ENCODE results near the gene GRIK4.

The GRIK4 gene

DNA sequence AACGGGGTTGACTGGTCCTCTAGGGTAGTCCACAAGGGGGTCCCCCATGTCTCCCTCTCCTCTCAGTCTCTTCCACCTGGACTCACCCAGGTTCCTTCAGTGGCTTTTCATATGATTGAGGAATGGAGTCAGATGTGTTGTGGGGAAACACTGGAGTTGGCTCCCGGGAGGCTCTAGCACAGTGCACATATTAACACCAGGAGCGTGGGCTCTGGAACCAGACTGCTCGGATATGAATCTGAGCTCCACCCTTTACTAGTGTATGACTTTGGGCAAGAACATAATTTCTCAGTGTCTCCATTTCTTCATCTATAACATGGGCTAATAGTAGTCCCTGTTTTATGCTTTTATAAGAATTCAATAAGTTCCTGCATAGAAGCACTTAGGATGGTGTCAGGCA, 157.0 kb downstream of the GRIK4 start:
- DNase-seq (ENCODE audit: low read depth) = no peak

DNA sequence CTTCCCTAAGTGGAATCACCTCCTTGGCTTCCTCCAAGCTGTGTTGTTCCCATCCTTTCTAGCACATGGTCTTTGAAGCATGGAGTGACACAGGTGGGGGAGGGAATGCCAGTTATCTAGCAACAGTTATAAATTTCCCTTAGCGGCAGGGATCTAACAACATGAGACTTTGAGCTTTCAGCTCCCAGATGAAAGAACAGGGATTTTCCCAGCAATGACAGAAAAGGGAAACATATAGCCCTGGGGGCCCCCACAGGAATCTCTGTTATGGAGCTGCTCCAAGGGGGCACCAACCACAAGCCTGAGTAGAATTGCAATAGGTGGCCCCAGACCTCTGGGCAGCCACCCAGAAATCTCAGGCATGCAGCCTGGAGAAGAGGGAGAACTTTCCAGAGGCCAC, 163.0 kb downstream of the GRIK4 start:
- DNase-seq (ENCODE audit: low read depth) = no peak

DNA sequence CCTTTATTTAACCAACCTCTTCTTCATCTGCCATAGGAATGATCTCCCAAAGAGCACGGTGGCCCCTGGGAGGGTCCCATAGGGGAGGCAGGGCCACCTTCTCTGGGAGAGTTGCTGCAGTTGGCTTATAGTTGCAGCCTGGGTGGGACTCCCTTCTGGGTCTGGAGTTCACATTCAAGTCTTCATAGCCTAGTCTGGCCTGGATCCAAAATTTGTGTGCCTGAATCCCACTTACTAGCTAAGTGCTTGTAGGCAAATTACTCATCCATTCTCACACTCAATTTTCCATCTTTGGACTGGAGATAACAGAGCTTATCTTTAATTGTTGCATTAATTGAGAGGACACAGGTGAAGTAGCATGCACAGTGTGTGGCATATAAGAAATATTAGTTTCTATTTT, 163.6 kb downstream of the GRIK4 start:
- DNase-seq (ENCODE audit: low read depth) = no peak

DNA sequence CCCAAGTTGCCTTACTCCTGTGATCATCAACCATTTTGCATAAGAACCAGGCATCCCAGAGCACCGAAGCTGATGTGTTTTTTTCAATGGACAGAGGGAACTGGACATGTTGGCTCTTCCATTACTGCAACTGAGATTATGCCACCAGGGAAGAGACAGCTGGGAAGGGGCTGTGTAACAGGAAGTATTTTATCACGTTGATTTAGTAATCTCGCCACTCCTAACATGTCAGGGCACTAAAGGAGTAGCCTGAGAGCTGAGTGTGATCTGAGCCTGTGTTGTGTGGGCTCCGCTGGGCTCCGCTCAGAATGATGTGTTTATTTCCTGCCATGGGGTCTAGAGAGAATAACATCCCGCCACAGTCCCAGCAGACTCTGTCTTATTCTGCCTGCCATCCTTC, 165.4 kb downstream of the GRIK4 start:
- no peak for DNase-seq (ENCODE audit: low read depth)

DNA sequence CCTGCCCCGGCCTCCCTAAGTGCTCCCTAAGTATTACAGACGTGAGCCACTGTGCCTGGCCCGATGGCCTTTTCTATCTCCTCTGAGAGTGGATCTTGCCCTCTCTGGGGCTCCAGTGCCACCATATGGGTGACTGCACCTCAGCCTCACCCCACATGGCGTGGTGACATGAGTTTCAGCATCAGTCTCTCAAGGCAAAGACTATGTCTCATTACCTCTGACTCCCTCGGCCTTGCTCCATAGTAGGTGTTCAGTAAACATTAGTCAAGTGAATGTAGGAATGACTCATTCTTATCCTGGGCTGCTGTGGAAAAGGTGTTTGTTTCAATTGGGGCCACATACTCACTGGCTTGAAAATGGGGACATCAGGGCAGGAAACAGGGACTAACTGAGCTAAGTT, 168.8 kb downstream of the GRIK4 start:
- DNase-seq (ENCODE audit: low read depth) = no peak

DNA sequence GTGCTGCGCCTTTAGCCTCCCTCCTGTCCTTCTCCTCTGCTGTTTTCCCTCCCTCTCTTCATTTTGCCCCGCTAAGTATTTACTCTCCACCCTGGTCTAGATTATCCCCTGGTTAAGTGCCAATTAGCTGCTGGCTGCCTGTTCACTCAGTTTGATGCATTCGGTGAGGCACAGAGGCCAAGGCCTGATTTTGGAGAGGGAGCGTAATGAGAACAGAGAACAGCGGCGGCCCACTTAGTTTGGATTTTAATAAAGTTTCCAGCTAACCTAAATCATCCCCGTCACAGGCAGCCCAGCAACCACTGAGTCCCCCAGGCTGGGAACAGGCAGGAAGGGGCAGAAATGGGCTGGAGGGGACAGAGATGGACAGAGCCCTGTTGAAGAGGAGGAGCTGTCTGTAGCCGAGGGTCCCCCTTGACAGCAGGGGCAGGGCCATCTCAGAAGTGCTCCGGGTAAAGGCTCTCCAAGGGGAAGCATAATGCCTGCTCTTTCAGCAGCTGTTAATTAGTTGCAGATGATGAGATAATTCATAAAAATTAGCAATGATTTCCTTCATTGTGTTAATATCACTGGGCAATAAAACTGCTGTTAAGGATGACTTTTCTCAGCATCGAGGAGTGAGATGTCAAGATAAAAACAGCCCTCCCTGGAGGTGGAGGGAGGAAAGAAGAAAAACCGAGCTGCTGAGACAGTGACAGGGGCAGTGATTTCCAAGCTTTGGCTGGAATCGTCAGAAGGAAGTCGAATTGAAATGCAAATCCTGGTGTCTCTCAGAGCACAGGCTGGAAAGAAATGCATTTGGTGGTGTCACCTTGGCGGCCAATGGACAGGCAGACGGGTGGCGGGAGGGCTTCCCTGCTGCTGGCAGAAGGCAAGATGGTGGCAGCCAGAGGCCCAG, 170.1 kb downstream of the GRIK4 start:
- DNase-seq (ENCODE audit: low read depth) = no peak

DNA sequence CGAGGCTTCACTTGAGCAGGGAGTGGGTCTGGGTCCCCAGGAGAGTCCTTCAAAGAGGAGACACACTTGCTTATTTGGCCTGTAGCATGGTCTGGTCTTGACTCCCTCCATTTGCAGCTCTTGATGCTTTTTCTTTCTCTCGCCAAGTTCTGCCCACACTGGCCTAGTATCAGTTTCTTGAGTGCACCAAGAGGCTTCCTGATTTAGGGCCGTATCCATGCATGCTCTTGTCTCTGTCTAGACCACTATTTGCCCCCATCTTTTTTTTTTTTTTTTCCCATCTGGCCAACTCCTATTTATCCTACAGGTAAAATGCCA, 170.7 kb downstream of the GRIK4 start:
- no peak for DNase-seq (ENCODE audit: low read depth)

DNA sequence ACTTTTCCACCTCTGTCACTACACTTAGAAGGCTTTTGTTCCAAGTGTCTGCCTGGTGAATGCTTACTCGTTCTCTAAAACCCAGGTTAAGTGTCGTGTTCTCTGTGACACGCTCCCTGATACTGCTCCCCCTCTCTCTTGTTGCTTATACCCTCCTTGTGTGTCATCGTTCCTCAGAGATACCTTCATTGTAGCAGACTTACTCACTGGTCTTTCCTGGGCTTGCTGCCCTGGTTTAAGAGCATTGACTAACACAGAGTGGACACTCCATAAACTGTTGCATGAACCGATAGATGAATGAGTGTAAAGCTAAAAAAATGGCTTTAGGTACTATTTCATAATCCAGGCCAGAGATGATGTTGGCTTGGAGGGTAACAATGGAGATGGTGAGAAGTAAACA, 171.3 kb downstream of the GRIK4 start:
- no peak for DNase-seq (ENCODE audit: low read depth)

DNA sequence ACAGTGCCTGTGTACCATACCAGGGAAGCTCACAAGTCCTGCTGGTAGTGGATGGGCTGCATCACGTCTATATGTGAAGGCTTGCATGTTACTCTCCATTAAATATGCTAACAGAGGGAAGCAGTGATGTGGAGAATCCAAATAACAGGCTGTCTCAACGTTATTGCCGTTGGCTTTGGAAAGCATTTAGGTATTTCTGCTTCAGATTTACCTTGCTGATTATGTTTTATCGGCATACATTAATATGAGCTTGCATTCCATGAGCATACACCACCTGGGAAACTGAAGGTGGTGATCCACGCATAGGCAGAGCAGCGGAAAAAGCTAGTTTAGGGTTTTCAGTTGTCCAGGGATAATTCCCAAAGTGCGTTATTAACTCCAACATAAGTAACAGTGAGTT, 175.0 kb downstream of the GRIK4 start:
- DNase-seq (ENCODE audit: low read depth) = no peak

DNA sequence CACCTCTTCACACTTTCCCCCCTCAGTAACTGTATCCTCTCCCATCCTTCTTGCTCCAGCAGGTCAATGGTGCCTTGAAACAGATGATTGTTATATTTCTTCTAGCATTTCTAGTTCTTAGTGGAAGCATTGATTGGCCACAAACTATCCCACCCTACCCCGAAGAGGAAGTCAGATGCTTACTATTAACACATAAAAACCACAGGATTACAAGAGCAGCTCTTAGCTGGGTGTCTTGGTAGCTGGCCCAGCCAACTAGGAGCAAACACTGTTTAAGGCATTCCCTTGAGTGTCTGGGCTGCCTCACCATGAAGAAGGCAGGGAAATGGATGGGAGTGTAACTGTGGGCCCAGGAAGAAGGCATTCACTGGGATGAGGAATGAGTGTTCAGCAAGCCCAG, 176.6 kb downstream of the GRIK4 start:
- no peak for DNase-seq (ENCODE audit: low read depth)

DNA sequence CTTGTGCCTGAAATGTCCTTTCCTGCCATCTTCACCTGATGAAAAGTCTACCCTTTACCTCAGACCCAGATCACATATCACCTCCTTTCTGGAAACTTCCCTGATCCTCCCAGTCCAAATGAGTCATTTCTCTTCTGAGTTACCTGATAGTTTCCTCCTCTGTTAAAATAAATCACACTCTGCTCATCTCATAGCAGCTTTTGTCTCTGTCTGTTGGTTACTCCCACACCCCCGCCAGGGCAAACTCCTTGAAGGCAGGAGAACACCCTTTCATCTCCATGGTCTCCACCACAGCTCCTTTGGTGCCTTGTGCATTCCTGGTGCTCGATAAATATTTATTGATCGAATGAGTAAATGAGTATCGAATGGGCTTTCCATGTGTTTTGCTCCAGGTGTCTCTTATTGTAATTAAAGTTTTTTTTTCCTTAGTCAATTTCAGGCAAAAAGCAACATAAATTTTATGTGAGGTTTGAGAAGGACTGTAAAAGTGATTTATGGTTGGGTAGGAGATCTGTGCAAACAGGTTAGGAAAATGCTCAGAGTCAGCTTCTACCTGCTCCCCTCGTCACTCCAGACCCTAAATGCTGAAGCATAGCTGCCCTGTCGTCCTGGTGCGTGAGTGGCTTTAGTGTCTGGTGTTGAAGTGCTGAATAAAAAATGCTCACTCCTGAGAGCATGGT, 178.2 kb downstream of the GRIK4 start:
- no peak for DNase-seq (ENCODE audit: low read depth)

DNA sequence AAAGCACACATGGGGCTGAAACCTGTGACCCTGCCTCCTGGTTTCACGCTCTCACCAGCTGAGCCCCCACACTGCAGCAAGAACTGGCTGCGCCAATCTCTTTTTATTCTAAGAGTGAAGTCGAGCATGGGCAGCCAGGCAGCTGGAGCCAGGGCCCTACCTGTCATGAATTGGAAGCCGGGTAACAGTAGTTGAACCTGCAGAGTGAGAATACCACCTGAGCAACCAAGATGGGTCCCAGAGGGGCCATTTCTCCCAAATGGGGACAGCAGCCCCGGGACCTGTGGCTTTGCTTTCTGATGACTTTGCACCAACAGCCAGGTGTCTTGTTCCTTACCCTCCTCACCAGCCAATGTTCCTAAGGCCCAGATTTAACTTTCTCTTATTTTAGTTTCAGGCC, 178.9 kb downstream of the GRIK4 start:
- no peak for DNase-seq (ENCODE audit: low read depth)

DNA sequence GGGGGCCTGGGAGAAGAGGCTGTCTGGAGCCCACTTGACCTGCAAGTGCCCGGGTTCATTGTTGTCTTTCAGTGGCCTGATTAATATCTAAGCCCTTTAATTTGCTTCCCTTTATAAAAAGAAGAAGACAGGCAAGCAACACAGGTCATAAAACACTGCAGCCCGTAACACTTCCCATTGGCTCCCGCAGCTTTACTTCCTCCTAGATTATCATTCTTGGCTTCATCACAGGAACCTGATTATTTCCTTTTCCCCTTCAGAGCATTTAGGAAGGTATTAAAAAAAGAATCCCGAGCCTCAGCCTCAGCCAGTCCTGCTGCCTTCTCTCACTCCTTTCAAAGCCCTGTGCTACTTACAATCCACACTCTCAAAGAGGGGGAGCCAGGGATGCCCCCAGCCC, 183.2 kb downstream of the GRIK4 start:
- DNase-seq (ENCODE audit: low read depth) = no peak

DNA sequence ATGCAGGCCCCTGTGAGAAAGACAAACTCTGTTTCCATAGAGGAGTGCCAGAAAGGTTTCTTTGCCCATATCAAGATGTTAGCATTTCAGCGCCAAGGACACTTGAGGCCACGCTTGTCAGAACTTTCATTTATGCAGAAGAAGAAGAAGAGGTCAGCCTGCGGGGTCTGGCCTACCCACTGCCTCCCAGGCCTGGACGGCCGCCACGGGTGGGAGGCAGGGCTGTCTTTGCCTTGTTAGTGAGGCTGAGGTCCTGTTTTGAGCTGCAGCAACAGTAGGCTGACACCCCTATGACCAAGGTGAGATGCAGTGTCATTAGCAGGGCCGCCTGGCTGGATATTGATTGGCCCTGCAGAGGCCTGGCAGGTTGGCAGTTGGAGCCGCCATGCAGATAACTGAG, 183.9 kb downstream of the GRIK4 start:
- DNase-seq (ENCODE audit: low read depth) = no peak

DNA sequence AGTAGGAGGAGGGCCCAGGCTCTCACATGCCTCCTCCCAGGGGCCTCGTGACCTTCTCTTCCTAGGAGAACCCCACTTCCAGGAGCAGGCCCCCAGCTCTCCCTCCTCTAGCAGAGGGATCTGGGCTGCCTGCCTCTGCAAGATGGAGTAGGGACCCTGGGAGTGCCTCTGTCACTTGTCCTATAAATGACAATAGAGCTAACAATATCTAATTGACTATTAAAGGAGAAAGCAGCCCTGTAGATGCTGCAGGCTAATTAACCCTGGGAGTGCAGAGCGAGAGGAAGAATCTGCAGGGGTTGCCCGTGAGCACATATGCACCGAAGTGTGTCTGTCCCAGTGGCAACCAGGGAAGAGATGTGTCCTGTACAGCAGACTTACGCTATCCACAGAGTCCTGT, 184.4 kb downstream of the GRIK4 start:
- DNase-seq (ENCODE audit: low read depth) = no peak

DNA sequence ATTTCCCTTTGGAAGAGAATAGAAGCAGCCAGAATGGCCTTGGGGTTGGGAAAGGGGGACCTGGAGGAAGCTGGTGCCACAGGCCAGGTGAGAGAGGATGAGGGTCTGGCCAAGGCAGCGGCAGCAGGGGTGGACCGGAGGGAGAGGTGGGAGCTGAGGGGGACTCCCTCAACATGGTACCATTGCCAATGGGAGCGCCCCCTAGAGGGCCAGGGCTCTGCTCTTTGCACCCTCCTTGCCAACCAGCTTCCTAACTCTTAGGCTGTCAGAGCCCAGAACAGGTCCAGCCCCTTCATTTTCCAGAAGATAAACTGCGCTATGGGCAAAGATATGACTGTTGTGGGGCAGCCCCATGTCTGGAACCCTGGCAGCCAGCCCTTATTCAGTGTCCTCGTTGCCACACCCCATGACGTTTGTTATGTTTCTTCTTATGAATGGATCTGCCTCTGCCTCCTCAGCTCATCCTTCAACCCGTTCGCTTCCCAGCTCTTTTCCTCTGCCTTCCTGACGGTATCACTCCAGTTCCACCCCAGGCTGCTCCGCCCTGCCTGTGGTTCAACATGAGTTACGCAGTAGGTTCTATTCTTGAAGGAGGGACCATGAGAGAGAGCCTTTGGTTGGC, 185.2 kb downstream of the GRIK4 start:
- no peak for DNase-seq (ENCODE audit: low read depth)

DNA sequence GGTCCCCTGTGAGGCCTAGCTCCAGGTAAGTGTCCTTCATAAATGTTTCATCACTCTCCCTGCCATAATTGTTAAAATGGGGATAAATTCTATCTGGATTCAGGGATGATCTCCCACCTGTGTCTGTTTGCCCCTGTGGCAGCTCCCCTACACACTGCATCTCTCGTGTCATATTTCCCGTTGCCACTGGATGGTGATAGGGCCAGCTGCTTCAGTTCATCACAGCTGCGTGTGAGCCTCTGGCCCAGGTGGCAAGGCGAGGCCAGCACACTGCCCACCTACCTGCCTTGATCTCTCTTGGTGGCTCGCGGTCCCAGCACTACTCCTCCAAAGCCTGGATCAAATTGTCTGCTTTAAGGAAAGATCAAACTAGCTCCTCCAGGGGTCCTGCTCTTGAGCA, 187.4 kb downstream of the GRIK4 start:
- DNase-seq (ENCODE audit: low read depth) = no peak

DNA sequence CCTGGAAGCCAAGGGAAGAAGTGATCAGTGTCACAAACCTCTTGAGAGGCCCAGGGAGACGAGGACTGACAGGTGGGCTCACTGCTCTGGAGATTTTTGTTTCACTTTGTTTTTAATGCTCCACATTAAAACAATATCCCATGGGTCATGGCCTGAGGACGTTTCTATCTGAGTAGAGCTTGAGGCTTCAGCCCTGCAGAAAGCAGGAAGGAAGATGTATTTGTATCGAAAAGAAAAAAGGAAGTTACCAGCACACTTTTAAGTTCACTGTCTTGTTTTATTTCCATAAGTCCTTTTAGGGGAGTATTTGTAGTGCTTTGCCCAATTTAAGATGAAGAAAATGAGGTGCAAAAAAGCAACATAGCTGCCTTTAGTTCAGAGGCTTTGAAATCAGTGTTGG, 191.1 kb downstream of the GRIK4 start:
- no peak for DNase-seq (ENCODE audit: low read depth)

DNA sequence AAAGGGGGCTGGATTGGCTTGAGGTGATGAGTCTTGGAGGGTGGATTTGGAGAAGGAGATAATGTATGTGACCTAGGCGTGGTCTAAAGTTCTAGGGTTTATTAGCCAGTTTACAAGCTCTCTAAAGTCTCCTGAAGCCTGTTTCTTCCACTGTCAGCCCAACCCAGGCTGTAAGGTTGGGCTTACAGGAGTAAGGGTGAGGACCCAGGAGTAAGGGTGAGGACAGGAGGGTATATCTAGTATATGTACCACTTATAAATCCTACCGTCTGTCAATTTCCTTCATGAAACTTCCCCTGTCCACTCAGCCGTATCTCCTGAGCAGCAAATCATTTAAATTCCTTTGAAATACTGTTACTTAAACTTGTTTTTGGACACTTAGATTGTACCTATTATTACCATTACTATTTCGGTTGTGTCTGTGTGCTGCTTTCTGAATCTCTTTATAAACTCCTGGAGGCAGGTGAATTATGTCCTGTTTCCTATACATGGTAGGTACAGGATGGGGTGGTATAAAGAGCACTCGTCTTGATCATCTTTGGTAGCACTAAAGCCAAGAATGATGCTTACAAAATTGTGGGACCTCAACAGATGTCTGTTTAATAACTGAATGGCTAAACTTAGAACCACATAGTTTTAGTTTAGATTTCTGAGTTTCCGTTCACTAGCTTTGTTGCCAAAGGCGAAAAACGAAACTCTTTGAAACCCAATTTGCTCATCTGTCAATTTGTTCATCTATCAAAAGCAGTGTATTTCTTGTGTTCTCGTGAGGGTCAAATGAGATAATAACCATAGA, 192.0 kb downstream of the GRIK4 start:
- no peak for DNase-seq (ENCODE audit: low read depth)

DNA sequence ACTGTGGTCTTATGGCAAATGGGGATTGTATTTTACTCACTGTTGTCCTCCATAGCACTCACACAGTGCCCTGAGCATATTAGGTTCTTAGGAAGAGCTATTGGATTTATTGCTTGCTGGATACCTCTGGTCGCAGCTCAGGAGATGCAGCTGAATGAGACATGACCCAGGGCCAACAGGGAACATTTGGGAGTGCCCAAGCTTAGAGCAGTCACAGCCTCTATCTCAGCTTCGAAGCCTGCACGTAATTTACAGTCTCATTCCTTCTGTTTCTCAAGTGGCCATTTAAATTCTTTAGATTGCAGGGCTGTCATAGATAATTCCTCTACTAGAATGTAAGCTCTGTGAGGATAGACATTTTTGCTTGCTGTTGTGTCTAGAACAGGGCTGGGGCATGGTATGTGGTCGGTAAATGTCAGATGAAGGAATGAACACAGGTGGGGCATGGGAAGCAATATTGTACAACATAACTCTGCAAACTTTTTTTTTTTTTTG, 192.8 kb downstream of the GRIK4 start:
- no peak for DNase-seq (ENCODE audit: low read depth)

DNA sequence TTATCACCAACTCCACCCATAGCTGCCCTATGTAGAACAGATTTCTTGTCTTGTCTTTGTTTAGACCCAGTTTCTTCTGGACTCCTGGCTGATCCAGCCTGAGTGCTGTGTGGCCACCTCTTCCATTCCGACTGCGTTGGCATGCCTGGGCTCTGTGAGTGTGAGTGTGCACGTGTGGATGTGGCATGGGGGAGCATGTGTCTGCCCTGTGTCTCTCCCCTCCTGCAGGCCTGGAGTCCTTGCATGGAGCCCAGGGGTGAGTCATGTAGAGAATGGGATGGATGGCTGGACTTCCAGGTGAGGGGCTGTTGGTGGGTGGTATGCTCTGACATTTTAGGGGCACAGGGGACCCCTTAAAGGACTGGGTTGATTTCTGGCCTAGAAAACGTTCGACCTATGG, 194.7 kb downstream of the GRIK4 start:
- DNase-seq (ENCODE audit: low read depth) = no peak

DNA sequence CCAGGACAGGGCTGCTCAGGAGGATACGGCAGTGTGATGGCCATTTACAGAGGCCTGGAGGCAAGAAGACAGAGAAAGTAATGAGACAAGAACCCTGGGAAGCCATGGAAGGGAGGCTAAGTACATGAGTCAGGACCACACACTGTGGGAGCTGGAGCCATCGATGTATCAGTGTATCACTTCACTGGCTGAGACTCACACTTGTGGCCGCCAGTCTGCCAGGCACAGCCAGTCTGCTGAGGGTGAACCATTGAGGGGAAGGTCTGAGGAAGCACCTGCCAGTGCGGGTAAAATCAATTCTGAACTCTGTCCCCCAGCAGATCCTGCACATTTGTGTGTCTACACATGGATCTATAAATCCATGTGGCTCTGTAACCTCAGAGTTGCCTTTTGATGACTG, 195.6 kb downstream of the GRIK4 start:
- DNase-seq (ENCODE audit: low read depth) = no peak
